A549 (cell line): ENCODE measurements around the gene FER. TPM values are rescaled to one million over a fixed set of nuclear protein-coding genes. Genes with fewer than 3 reads are reported as not detected.

Experiments
- ATAC-seq, 2 experiments: fragments of 200-7000 bp in 1 of 2; fragments of >200 bp in 1 of 2; cut with Nextera tagmentation in 1 of 2; cut with Tn5 transposase in 1 of 2; 3 replicates each; pipeline versions ENCODE4 v1.8.0 to v1.9.1; 2018 to 2020; ENCODE audit warnings: mild to moderate bottlenecking in 1 of 2, moderate library complexity in 1 of 2
- CTCF ChIA-PET: fragments of 300-600 bp; sonication (Branson Sonifier 250); formaldehyde crosslinking; extraction: SDS; loops from one replicate; lab custom pipeline; 2021; ENCODE audit warnings: antibody characterized with exemption, inconsistent platforms; lab: Yijun Ruan, JAX
- POLR2A ChIA-PET: fragments of 350-600 bp; formaldehyde crosslinking; extraction: SDS; loops from one replicate; lab custom pipeline; 2021; ENCODE audit warnings: antibody characterized with exemption, inconsistent platforms; lab: Yijun Ruan, JAX
- DNase-seq, 2 experiments: peaks; one replicate each; pipeline versions ENCODE4 v3.0.0 to v3.0.0-alpha.2; 2011 to 2016; ENCODE audit warnings: low read depth in 1 of 2, low spot score in 1 of 2
- FAIRE-seq: peaks from 2 replicates; lab custom pipeline; 2011; peaks lifted over from hg19 to GRCh38; lab: Jason Lieb, UNC
- H3K27ac ChIP-seq, 2 experiments: fragments of >200 bp; sonication (Bioruptor Twin); formaldehyde crosslinking; 3 replicates each; pipeline ENCODE4 v1.5.1; 2016 to 2017
- H3K4me1 ChIP-seq: fragments of >200 bp; sonication (Bioruptor Twin); formaldehyde crosslinking; 3 replicates; pipeline ENCODE4 v1.6.1; 2016
- H3K4me2 ChIP-seq: fragments of >200 bp; sonication (Bioruptor Twin); formaldehyde crosslinking; 3 replicates; pipeline ENCODE4 v1.6.1; 2016
- H3K4me3 ChIP-seq: fragments of >200 bp; sonication (Bioruptor Twin); formaldehyde crosslinking; 3 replicates; pipeline ENCODE4 v1.5.1; 2016
- H3K9me3 ChIP-seq: fragments of >200 bp; sonication (Bioruptor Twin); formaldehyde crosslinking; 3 replicates; pipeline ENCODE4 v1.6.1; 2016
- BHLHE40 ChIP-seq: IDR thresholded peaks from 2 replicates; pipeline ENCODE4 v1.6.1; 2012; ENCODE audit warnings: low read depth, low read length, inconsistent platforms
- CEBPB ChIP-seq, 2 experiments: fragments of >200 bp in 1 of 2; sonication (Bioruptor Twin) in 1 of 2; formaldehyde crosslinking in 1 of 2; IDR thresholded peaks; 2 replicates each; pipeline ENCODE4 v1.6.1; 2012 to 2016
- CTCF ChIP-seq: fragments of >200 bp; sonication (Bioruptor Twin); formaldehyde crosslinking; IDR thresholded peaks from 3 replicates; pipeline ENCODE4 v1.5.1; 2016
- EHMT2 ChIP-seq: fragments of 200-600 bp; sonication (generic); IDR thresholded peaks from 2 replicates; pipeline ENCODE4 v1.6.1; 2016; ENCODE audit warnings: antibody characterized with exemption, low read depth, mild to moderate bottlenecking, moderate library complexity
- EP300 ChIP-seq, 2 experiments: fragments of >200 bp; sonication (Bioruptor Twin); formaldehyde crosslinking; IDR thresholded peaks; 2 replicates in 1 of 2; 3 replicates in 1 of 2; pipeline ENCODE4 v1.6.1; 2016 to 2017
- ESRRA ChIP-seq: fragments of 150-350 bp; IDR thresholded peaks from 2 replicates; pipeline ENCODE4 v1.6.1; 2014; ENCODE audit warnings: mild to moderate bottlenecking, low read length, borderline replicate concordance
- FOSB ChIP-seq: fragments of 250-450 bp; sonication (Bioruptor Pico); IDR thresholded peaks from 2 replicates; pipeline ENCODE4 v1.5.0; 2020; ENCODE audit warnings: mild to moderate bottlenecking, moderate library complexity
- HOXA7 ChIP-seq: fragments of 250-450 bp; sonication (Bioruptor Pico); IDR thresholded peaks from 2 replicates; pipeline ENCODE4 v1.5.0; 2020; ENCODE audit warnings: mild to moderate bottlenecking, moderate library complexity
- HOXB13 ChIP-seq: fragments of 250-450 bp; sonication (Bioruptor Pico); IDR thresholded peaks from 2 replicates; pipeline ENCODE4 v1.5.0; 2020; ENCODE audit warnings: low read depth, mild to moderate bottlenecking, moderate library complexity
- HOXB5 ChIP-seq: fragments of 250-450 bp; sonication (Bioruptor Pico); IDR thresholded peaks from 2 replicates; pipeline ENCODE4 v1.5.0; 2020; ENCODE audit warnings: mild to moderate bottlenecking, moderate library complexity
- JUN ChIP-seq, 2 experiments: fragments of >200 bp; sonication (Bioruptor Twin); formaldehyde crosslinking; IDR thresholded peaks; 2 replicates in 1 of 2; 3 replicates in 1 of 2; pipeline ENCODE4 v1.6.1; 2016 to 2017
- KDM1A ChIP-seq: fragments of 200-600 bp; sonication (generic); IDR thresholded peaks from 2 replicates; pipeline ENCODE4 v1.6.1; 2016; ENCODE audit warnings: low read depth, mild to moderate bottlenecking
- KDM5A ChIP-seq: fragments of 200-600 bp; sonication (generic); IDR thresholded peaks from 2 replicates; pipeline ENCODE4 v1.6.1; 2016; ENCODE audit warnings: antibody characterized with exemption, mild to moderate bottlenecking
- MAFK ChIP-seq: fragments of 450-650 bp; IDR thresholded peaks from 2 replicates; pipeline ENCODE4 v1.6.1; 2014; ENCODE audit not compliant: partially characterized antibody
- MAZ ChIP-seq: fragments of 150-350 bp; IDR thresholded peaks from 2 replicates; pipeline ENCODE4 v1.6.1; 2014; ENCODE audit warnings: antibody characterized with exemption, low read depth, low read length, borderline replicate concordance
- NFE2L2 ChIP-seq: fragments of 150-350 bp; conservative IDR thresholded peaks from 2 replicates; pipeline ENCODE4 v1.6.1; 2014; ENCODE audit warnings: low read length
- PHF8 ChIP-seq: fragments of 200-600 bp; sonication (generic); IDR thresholded peaks from 2 replicates; pipeline ENCODE4 v1.6.1; 2016; ENCODE audit warnings: low read depth, mild to moderate bottlenecking, antibody characterized with exemption, moderate library complexity, borderline replicate concordance
- RAD21 ChIP-seq, 2 experiments: fragments of >200 bp in 1 of 2; sonication (Bioruptor Twin) in 1 of 2; formaldehyde crosslinking in 1 of 2; IDR thresholded peaks in 1 of 2; conservative IDR thresholded peaks in 1 of 2; 2 replicates in 1 of 2; 3 replicates in 1 of 2; pipeline ENCODE4 v1.6.1; 2012 to 2018; ENCODE audit warnings: inconsistent platforms in 1 of 2
- RARB ChIP-seq: fragments of 250-450 bp; sonication (Bioruptor Pico); IDR thresholded peaks from 2 replicates; pipeline ENCODE4 v1.8.0; 2021; ENCODE audit warnings: mild to moderate bottlenecking, moderate library complexity
- RCOR1 ChIP-seq: fragments of 150-350 bp; IDR thresholded peaks from 2 replicates; pipeline ENCODE4 v1.6.1; 2014; ENCODE audit warnings: antibody characterized with exemption, low read length, low read depth
- REST ChIP-seq: fragments of 200-600 bp; sonication (generic); IDR thresholded peaks from 2 replicates; pipeline ENCODE4 v1.6.1; 2016; ENCODE audit warnings: antibody characterized with exemption, mild to moderate bottlenecking, moderate library complexity
- RNF2 ChIP-seq: fragments of 200-600 bp; sonication (generic); IDR thresholded peaks from 2 replicates; pipeline ENCODE4 v1.6.1; 2016; ENCODE audit warnings: low read depth, mild to moderate bottlenecking, antibody characterized with exemption, moderate library complexity, borderline replicate concordance
- SMC3 ChIP-seq: fragments of >200 bp; sonication (Bioruptor Twin); formaldehyde crosslinking; IDR thresholded peaks from 3 replicates; pipeline ENCODE4 v1.6.1; 2018; ENCODE audit warnings: inconsistent platforms
- TFCP2L1 ChIP-seq: fragments of 250-450 bp; sonication (Bioruptor Pico); IDR thresholded peaks from 2 replicates; pipeline ENCODE4 v1.5.0; 2021; ENCODE audit warnings: mild to moderate bottlenecking
- ZFP36 ChIP-seq: fragments of 450-650 bp; IDR thresholded peaks from 2 replicates; pipeline ENCODE4 v1.6.1; 2014; ENCODE audit warnings: borderline replicate concordance; ENCODE audit not compliant: partially characterized antibody
- ZNF302 ChIP-seq: fragments of 250-450 bp; sonication (Bioruptor Pico); IDR thresholded peaks from 2 replicates; pipeline ENCODE4 v1.9.0; 2021; ENCODE audit warnings: inconsistent platforms, mild to moderate bottlenecking, moderate library complexity
- WGBS: methylation state at CpG from one replicate; pipeline ENCODE4 v1.1.6; 2017; ENCODE audit errors: missing lambda C conversion rate; 5-methylcytosine and 5-hydroxymethylcytosine counted together
- polyA plus RNA-seq, 4 experiments: library from polyadenylated mRNA; depleted of rRNA in 3 of 4; stranded (reverse); fragments of >200 nt; fragmentation: RNase III in 1 of 4; extraction: RNeasy Plus Mini Kit Qiagen cat#74134 plus additional on column Dnase treatment in 1 of 4; gene quantifications; 2 replicates in 3 of 4; 3 replicates in 1 of 4; pipeline ENCODE4 v1.2.3, GENCODE V29; 2011 to 2017

Gene FER
- polyA plus RNA-seq, 2 of the 4 experiments (the other 2 are of a cell fraction) = 3.6 to 12.3 TPM

GRCh38 chr5:108950276-108950675, 202.6 kb downstream of the FER start:
- no peak for ATAC-seq
- no peak for FAIRE-seq
- Histone ChIP-seq H3K4me1 (no peaks in the 10 kb centered on the region), H3K27ac (no peak overlapping the region), H3K4me3 (no peak overlapping the region), H3K9me3 (no peaks in the 10 kb centered on the region), H3K4me2 (no peak overlapping the region)
- ChIA-PET POLR2A (no interaction called here), CTCF (no interaction called here)
- TF ChIP-seq EHMT2 = no peak
- TF ChIP-seq MAFK = peak; percentile 56
- TF ChIP-seq NFE2L2 = no peak
- 93% methylated on average over 2 of the region's 2 CpGs for WGBS
- DNase-seq = no peak

GRCh38 chr5:108953940-108954339, 206.2 kb downstream of the FER start:
- ATAC-seq = no peak
- Histone ChIP-seq H3K4me2 (no peak overlapping the region), H3K4me3 (no peak overlapping the region), H3K9me3 (no peaks in the 10 kb centered on the region), H3K27ac (no peak overlapping the region), H3K4me1 (no peaks in the 10 kb centered on the region)
- no peak for FAIRE-seq
- TF ChIP-seq REST (no peak), NFE2L2 (no peak), RAD21 (conservative IDR thresholded peaks at IDR 0.05 in 1 of 2, IDR thresholded peaks at IDR 0.05 in 1 of 2) (no peak), HOXB5 (CRISPR knock-in tag) (no peak), FOSB (no peak), RNF2 (no peak), EHMT2 (no peak), PHF8 (no peak), MAZ (no peak), CEBPB (IDR thresholded peaks at IDR 0.05) (no peak), EP300 (IDR thresholded peaks at IDR 0.05) (no peak), CTCF (no peak), KDM5A (no peak), HOXA7 (no peak), ZFP36 (no peak), ESRRA (no peak), TFCP2L1 (CRISPR knock-in tag) (no peak), RCOR1 (no peak), ZNF302 (no peak)
- ChIA-PET CTCF (no interaction called here), POLR2A (no interaction called here)
- DNase-seq = no peak

GRCh38 chr5:108957333-108957732, 209.6 kb downstream of the FER start:
- no peaks in the 10 kb centered on the region for H3K4me1 ChIP-seq
- FAIRE-seq (no peak), DNase-seq (no peak), ATAC-seq (no peak)
- H3K9me3 ChIP-seq = no peaks in the 10 kb centered on the region
- ChIA-PET POLR2A (no interaction called here), CTCF (no interaction called here)
- H3K4me2 ChIP-seq = no peak overlapping the region
- TF ChIP-seq KDM1A (no peak), JUN (IDR thresholded peaks at IDR 0.05) (no peak), RNF2 (no peak), BHLHE40 (no peak), HOXB13 (no peak), RARB (no peak), REST (no peak), HOXB5 (CRISPR knock-in tag) (no peak), SMC3 (no peak)
- H3K27ac ChIP-seq = no peak overlapping the region
- H3K4me3 ChIP-seq = no peak overlapping the region
